DMS114 treated with DMSO at 0.1 percent for 48 hours (cell line): ENCODE measurements around the gene FAM171A1.

Experiments used
- DNase-seq: peaks from one replicate; lab custom pipeline; 2025; ENCODE audit not compliant: unreplicated experiment; lab: John Stamatoyannopoulos, UW

Gene FAM171A1

GRCh38 chr10:15176269-15176668 is 194.8 kb downstream of the FAM171A1 start:
- DNase-seq: no peak

GRCh38 chr10:15175587-15175986 is 195.5 kb downstream of the FAM171A1 start:
- DNase-seq: no peak

- no peak for DNase-seq
Observed at GRCh38 chr10:15172306-15172840, 198.7 kb downstream of the FAM171A1 start.

GRCh38 chr10:15169555-15170401 is 201.3 kb downstream of the FAM171A1 start:
- no peak for DNase-seq

GRCh38 chr10:15168786-15169554 is 202.1 kb downstream of the FAM171A1 start:
- peak; percentile 71 for DNase-seq

- peak; percentile 71 for DNase-seq
Observed at GRCh38 chr10:15168291-15168785, 202.8 kb downstream of the FAM171A1 start, which contains the start of gene NMT2. Gene NMT2 (minus strand): TSS chr10:15168693. CDS start chr10:15168612, 81 bp downstream.

- peak; percentile 46 for DNase-seq
Observed at GRCh38 chr10:15167411-15168290, 203.4 kb downstream of the FAM171A1 start.

- DNase-seq: no peak
Observed at GRCh38 chr10:15166325-15166724, 204.8 kb downstream of the FAM171A1 start.

- no peak for DNase-seq
Observed at GRCh38 chr10:15163253-15163828, 207.7 kb downstream of the FAM171A1 start.
